ENCODE measurements around the gene MTUS2.

GRCh38 chr13:29386246-29386645, 566.1 kb downstream of the MTUS2 start:
- TF ChIP-seq CEBPB (IDR thresholded peaks at IDR 0.05; ENCODE audit: borderline replicate concordance in 1 of 2, low read depth in 2 of 2, low read length in 2 of 2) (no peak), POLR2A (IDR thresholded peaks at IDR 0.05; ENCODE audit: low read depth, low read length) (no peak)
